Neural cell (in vitro differentiated cells): ENCODE results near the gene ACP1. TPM values are rescaled to one million over a fixed set of nuclear protein-coding genes. Genes with fewer than 3 reads are reported as not detected.

ENCODE experiments used
- H2AFZ ChIP-seq: fragments of 200-600, 300-800 bp; sonication (generic), shearing (Covaris generic); 2 replicates; pipeline ENCODE4 v1.6.0; 2014; ENCODE audit warnings: low read depth, mild to moderate bottlenecking, antibody characterized with exemption, low read length, moderate library complexity
- H3F3A ChIP-seq: fragments of 200-600 bp; shearing (Covaris generic); 2 replicates; pipeline ENCODE4 v1.6.1; 2016; ENCODE audit warnings: mild to moderate bottlenecking, moderate library complexity, mixed read lengths, antibody characterized with exemption, low read length; ENCODE audit not compliant: insufficient read depth, poor library complexity, severe bottlenecking
- H3K27ac ChIP-seq: fragments of 200-600, 300-800 bp; sonication (generic), shearing (Covaris generic); 2 replicates; pipeline ENCODE4 v1.5.1; 2014; ENCODE audit warnings: mild to moderate bottlenecking, low read length, moderate library complexity
- H3K27me3 ChIP-seq: fragments of 300-800, 200-600 bp; sonication (generic), shearing (Covaris generic); 2 replicates; pipeline ENCODE4 v1.6.0; 2014; ENCODE audit warnings: mild to moderate bottlenecking, low read depth, low read length, moderate library complexity; ENCODE audit not compliant: insufficient read depth
- H3K36me3 ChIP-seq: fragments of 300-800, 200-600 bp; sonication (generic), shearing (Covaris generic); 2 replicates; pipeline ENCODE4 v1.5.1; 2014; ENCODE audit warnings: mild to moderate bottlenecking, antibody characterized with exemption, low read length, moderate library complexity; ENCODE audit not compliant: insufficient read depth
- H3K4me2 ChIP-seq: fragments of 300-800, 200-600 bp; sonication (generic), shearing (Covaris generic); 2 replicates; pipeline ENCODE4 v1.6.0; 2014; ENCODE audit warnings: mild to moderate bottlenecking, low read length
- H3K4me3 ChIP-seq: fragments of 300-800, 200-600 bp; sonication (generic), shearing (Covaris generic); 2 replicates; pipeline ENCODE4 v1.5.1; 2014; ENCODE audit warnings: mild to moderate bottlenecking, low read length, moderate library complexity
- H3K79me2 ChIP-seq: fragments of 200-600 bp; shearing (Covaris generic); replicated peaks from 2 replicates; pipeline ENCODE4 v1.6.0; 2014; ENCODE audit warnings: mild to moderate bottlenecking, low read length, moderate library complexity; ENCODE audit not compliant: insufficient read depth
- H3K9ac ChIP-seq: fragments of 300-800, 200-600 bp; sonication (generic), shearing (Covaris generic); 2 replicates; pipeline ENCODE4 v1.6.1; 2016; ENCODE audit warnings: mild to moderate bottlenecking, low read length, mixed read lengths
- H3K9me2 ChIP-seq: fragments of 200-600 bp; shearing (Covaris generic); 2 replicates; pipeline ENCODE4 v1.6.1; 2016; ENCODE audit warnings: mild to moderate bottlenecking, low read length, mixed read lengths; ENCODE audit not compliant: insufficient read depth
- H3K9me3 ChIP-seq: fragments of 200-600, 300-800 bp; sonication (generic), shearing (Covaris generic); 2 replicates; pipeline ENCODE4 v1.6.1; 2016; ENCODE audit warnings: mild to moderate bottlenecking, mixed run types, low read length, moderate library complexity, mixed read lengths
- H4K20me1 ChIP-seq: fragments of 200-600 bp; shearing (Covaris generic); 2 replicates; pipeline ENCODE4 v1.6.1; 2016; ENCODE audit warnings: mild to moderate bottlenecking, mixed run types; ENCODE audit not compliant: insufficient read depth
- CTCF ChIP-seq: fragments of 450-650 bp; IDR thresholded peaks from 2 replicates; pipeline ENCODE4 v1.5.1; 2014; ENCODE audit warnings: antibody characterized with exemption, mild to moderate bottlenecking, moderate library complexity; ENCODE audit not compliant: poor library complexity, severe bottlenecking
- EP300 ChIP-seq: fragments of 450-650 bp; conservative IDR thresholded peaks from 2 replicates; pipeline ENCODE4 v1.6.1; 2014; ENCODE audit warnings: antibody characterized with exemption, mild to moderate bottlenecking, moderate library complexity; ENCODE audit not compliant: poor library complexity, severe bottlenecking
- EZH2 ChIP-seq: fragments of 200-600, 300-800 bp; shearing (Covaris generic), sonication (generic); IDR thresholded peaks from 2 replicates; pipeline ENCODE4 v1.6.1; 2014; ENCODE audit warnings: antibody characterized with exemption, low read length, borderline replicate concordance, mild to moderate bottlenecking; ENCODE audit not compliant: insufficient read depth, poor library complexity, severe bottlenecking
- MXI1 ChIP-seq: fragments of 450-650 bp; conservative IDR thresholded peaks from 2 replicates; pipeline ENCODE4 v1.6.1; 2014; ENCODE audit warnings: antibody characterized with exemption, mild to moderate bottlenecking; ENCODE audit not compliant: poor library complexity, severe bottlenecking
- POLR2AphosphoS5 ChIP-seq: IDR thresholded peaks from 2 replicates; pipeline ENCODE4 v1.6.1; 2012
- RAD21 ChIP-seq: fragments of 450-650 bp; conservative IDR thresholded peaks from 2 replicates; pipeline ENCODE4 v1.6.1; 2014; ENCODE audit warnings: antibody characterized with exemption, mild to moderate bottlenecking, moderate library complexity
- SMC3 ChIP-seq: fragments of 450-650 bp; conservative IDR thresholded peaks from 2 replicates; pipeline ENCODE4 v1.6.1; 2014; ENCODE audit warnings: antibody characterized with exemption, mild to moderate bottlenecking, moderate library complexity; ENCODE audit not compliant: poor library complexity
- TAF1 ChIP-seq: IDR thresholded peaks from 2 replicates; pipeline ENCODE4 v1.6.1; 2012; ENCODE audit warnings: low read depth
- polyA minus RNA-seq: library from RNA; depleted of rRNA, polyadenylated mRNA; stranded (reverse); fragments of >200 nt; gene quantifications from 2 replicates; pipeline ENCODE4 v1.2.3, GENCODE V29; 2014
- polyA plus RNA-seq: library from polyadenylated mRNA; depleted of rRNA; stranded (reverse); fragments of >200 nt; gene quantifications from 2 replicates; pipeline ENCODE4 v1.2.3, GENCODE V29; 2014
- TF ChIP-seq, protein P1 (sequence below): IDR thresholded peaks from 2 replicates; pipeline ENCODE4 v1.6.1; 2012; ENCODE audit warnings: borderline replicate concordance

ACP1 gene
- polyA plus RNA-seq (254 and 263 TPM in 2 replicates), polyA minus RNA-seq (149 and 150 TPM in 2 replicates)

DNA sequence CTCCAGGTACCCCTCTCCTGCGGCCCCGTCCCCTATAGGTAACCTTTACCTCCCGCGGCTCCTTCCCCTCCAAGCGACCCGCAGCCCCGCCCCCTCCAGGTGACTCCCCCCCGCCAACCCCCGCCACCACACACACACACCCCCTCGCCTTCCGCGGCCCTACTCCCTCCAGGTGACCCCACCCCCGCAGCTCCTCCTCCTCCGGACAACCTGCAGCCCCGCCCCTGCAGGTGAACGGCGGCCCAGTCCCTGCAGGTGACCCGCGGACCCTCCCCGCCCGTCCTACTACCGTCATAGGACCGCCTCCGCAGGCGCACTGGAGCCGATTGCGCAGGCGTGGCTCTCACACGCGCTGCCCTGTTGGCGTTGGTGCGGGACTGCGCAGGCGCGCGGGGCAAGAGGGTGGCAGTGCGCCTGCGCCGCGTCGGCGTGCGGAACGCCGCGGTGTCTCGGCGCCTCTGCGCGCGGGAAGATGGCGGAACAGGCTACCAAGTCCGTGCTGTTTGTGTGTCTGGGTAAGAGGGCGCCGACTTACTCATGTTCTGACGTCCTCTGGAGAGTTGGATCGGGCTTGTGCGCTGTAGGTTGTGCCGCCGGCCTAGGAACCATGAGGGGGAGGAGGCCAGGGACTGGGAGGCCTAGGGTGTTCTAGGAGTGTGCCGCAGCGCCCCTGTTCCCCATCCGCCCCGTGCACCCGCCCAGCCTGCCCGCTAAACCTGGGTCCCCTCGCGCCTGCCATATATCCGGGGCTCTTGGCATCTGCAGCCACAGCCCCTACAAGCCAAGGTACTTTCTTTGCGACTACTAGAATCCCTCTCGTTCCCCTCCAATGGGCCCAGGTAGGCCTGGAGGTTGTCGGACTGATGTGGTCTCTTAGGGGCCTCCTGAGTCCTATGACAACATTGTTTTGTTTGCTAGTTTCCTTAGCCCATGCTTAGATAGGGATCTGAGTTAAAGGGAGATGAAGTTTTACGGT, at the start of gene ACP1:
Gene ACP1, plus strand, starts transcription at position 455 of the 976 bp plus-strand sequence. Its CDS starts 18 bp downstream, at position 473.
- peak within 1 kb of the TSS; percentile 96 for H3K4me2 ChIP-seq
- peak within 1 kb of the TSS; percentile 80 for H3K27ac ChIP-seq
- peak; percentile 81 for TF ChIP-seq MXI1
- peak; percentile 95 for TF ChIP-seq POLR2AphosphoS5
- TF ChIP-seq, protein P1, sequence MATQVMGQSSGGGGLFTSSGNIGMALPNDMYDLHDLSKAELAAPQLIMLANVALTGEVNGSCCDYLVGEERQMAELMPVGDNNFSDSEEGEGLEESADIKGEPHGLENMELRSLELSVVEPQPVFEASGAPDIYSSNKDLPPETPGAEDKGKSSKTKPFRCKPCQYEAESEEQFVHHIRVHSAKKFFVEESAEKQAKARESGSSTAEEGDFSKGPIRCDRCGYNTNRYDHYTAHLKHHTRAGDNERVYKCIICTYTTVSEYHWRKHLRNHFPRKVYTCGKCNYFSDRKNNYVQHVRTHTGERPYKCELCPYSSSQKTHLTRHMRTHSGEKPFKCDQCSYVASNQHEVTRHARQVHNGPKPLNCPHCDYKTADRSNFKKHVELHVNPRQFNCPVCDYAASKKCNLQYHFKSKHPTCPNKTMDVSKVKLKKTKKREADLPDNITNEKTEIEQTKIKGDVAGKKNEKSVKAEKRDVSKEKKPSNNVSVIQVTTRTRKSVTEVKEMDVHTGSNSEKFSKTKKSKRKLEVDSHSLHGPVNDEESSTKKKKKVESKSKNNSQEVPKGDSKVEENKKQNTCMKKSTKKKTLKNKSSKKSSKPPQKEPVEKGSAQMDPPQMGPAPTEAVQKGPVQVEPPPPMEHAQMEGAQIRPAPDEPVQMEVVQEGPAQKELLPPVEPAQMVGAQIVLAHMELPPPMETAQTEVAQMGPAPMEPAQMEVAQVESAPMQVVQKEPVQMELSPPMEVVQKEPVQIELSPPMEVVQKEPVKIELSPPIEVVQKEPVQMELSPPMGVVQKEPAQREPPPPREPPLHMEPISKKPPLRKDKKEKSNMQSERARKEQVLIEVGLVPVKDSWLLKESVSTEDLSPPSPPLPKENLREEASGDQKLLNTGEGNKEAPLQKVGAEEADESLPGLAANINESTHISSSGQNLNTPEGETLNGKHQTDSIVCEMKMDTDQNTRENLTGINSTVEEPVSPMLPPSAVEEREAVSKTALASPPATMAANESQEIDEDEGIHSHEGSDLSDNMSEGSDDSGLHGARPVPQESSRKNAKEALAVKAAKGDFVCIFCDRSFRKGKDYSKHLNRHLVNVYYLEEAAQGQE = no peak
- TF ChIP-seq SMC3 = peak; percentile 57
- peak; percentile 25 for TF ChIP-seq EP300
- peak; percentile 59 for TF ChIP-seq TAF1
- no peak for TF ChIP-seq EZH2
- peak; percentile 39 for TF ChIP-seq CTCF
- TF ChIP-seq RAD21 = peak; percentile 42
- H3K9me3 ChIP-seq = peaks cover 5% of the 10 kb centered on the region
- no peaks in the 10 kb centered on the region for H3K27me3 ChIP-seq
- peak within 1 kb of the TSS; percentile 97 for H3K4me3 ChIP-seq
- no peaks in the 10 kb centered on the region for H3K36me3 ChIP-seq
- H3F3A ChIP-seq = no peaks in the 10 kb centered on the region
- peak within 1 kb of the TSS; percentile 80 for H2AFZ ChIP-seq
- H4K20me1 ChIP-seq = no peaks in the 10 kb centered on the region
- H3K79me2 ChIP-seq = peaks cover 49% of the 10 kb centered on the region
- H3K9ac ChIP-seq = peak within 1 kb of the TSS; percentile 88
- no peaks in the 10 kb centered on the region for H3K9me2 ChIP-seq

- Histone ChIP-seq H3K36me3 (no peaks in the 10 kb centered on the region), H4K20me1 (no peaks in the 10 kb centered on the region), H3K9me2 (no peaks in the 10 kb centered on the region), H3K4me3 (no peak overlapping the region), H3K27ac (no peak overlapping the region), H3K4me2 (no peak overlapping the region), H3K79me2 (no peaks in the 10 kb centered on the region), H3K27me3 (no peaks in the 10 kb centered on the region), H2AFZ (no peak overlapping the region), H3K9me3 (no peaks in the 10 kb centered on the region), H3K9ac (no peak overlapping the region), H3F3A (no peaks in the 10 kb centered on the region)
- TF ChIP-seq RAD21 = no peak
- no peak for TF ChIP-seq MXI1
- no peak for TF ChIP-seq EZH2
- TF ChIP-seq TAF1 = no peak
- TF ChIP-seq POLR2AphosphoS5 = no peak
- TF ChIP-seq CTCF = no peak
- TF ChIP-seq SMC3 = no peak
- no peak for TF ChIP-seq EP300
- TF ChIP-seq, protein P1 = no peak
Observed at GRCh38 chr2:216068-216467, 48.7 kb upstream of the ACP1 start.
